GM10847 (cell line): Measurements from ENCODE around the gene ARID5B.

Experiments
- POLR2A ChIP-seq: IDR thresholded peaks from 2 replicates; pipeline ENCODE4 v1.6.1; 2011; ENCODE audit not compliant: insufficient read length; ENCODE audit errors: extremely low read depth

The ARID5B gene

GRCh38 chr10:61964059-61964709, 62.7 kb downstream of the ARID5B start:
- no peak for TF ChIP-seq POLR2A

- no peak for TF ChIP-seq POLR2A
Measured at GRCh38 chr10:61964949-61965702, 63.6 kb downstream of the ARID5B start.

- no peak for TF ChIP-seq POLR2A
Measured at GRCh38 chr10:61965703-61966395, 64.3 kb downstream of the ARID5B start.

- no peak for TF ChIP-seq POLR2A
Measured at GRCh38 chr10:61967298-61967697, 65.8 kb downstream of the ARID5B start.

- no peak for TF ChIP-seq POLR2A
Measured at GRCh38 chr10:61970182-61971002, 68.9 kb downstream of the ARID5B start.

GRCh38 chr10:61971003-61971325, 69.5 kb downstream of the ARID5B start:
- no peak for TF ChIP-seq POLR2A

- TF ChIP-seq POLR2A, result no peak
Measured at GRCh38 chr10:61973169-61973568, 71.7 kb downstream of the ARID5B start.

GRCh38 chr10:61973906-61974305, 72.4 kb downstream of the ARID5B start:
- TF ChIP-seq POLR2A, result no peak

GRCh38 chr10:61974601-61975390, 73.3 kb downstream of the ARID5B start:
- TF ChIP-seq POLR2A, result no peak

GRCh38 chr10:61975391-61975932, 74.0 kb downstream of the ARID5B start:
- TF ChIP-seq POLR2A, result no peak

- TF ChIP-seq POLR2A, result no peak
Measured at GRCh38 chr10:61978965-61979364, 77.5 kb downstream of the ARID5B start.

- no peak for TF ChIP-seq POLR2A
Measured at GRCh38 chr10:61981460-61981859, 80.0 kb downstream of the ARID5B start.

- TF ChIP-seq POLR2A, result no peak
Measured at GRCh38 chr10:61983255-61983654, 81.8 kb downstream of the ARID5B start.

- no peak for TF ChIP-seq POLR2A
Measured at GRCh38 chr10:61984803-61985418, 83.4 kb downstream of the ARID5B start.
